OCI-LY1 (cell line): ENCODE measurements around the gene STRA6.

ENCODE experiments used
- H2AFZ ChIP-seq: fragments of 200-600 bp; sonication (generic), shearing (Covaris generic); 2 replicates; pipeline ENCODE4 v1.6.0; 2014; ENCODE audit warnings: antibody characterized with exemption, mild to moderate bottlenecking, low read length
- H3F3A ChIP-seq: fragments of 200-600 bp; sonication (generic), shearing (Covaris generic); 2 replicates; pipeline ENCODE4 v1.6.0; 2014; ENCODE audit warnings: mild to moderate bottlenecking, antibody characterized with exemption, low read length, moderate library complexity; ENCODE audit not compliant: insufficient read depth
- H3K27ac ChIP-seq: fragments of 200-600 bp; sonication (generic); 2 replicates; pipeline ENCODE4 v1.5.1; 2014; ENCODE audit warnings: low read length, mixed run types, mild to moderate bottlenecking, low read depth; ENCODE audit not compliant: poor library complexity, severe bottlenecking
- H3K27me3 ChIP-seq: fragments of 200-600 bp; sonication (generic); 2 replicates; pipeline ENCODE4 v1.6.0; 2014; ENCODE audit warnings: antibody characterized with exemption, mild to moderate bottlenecking, low read length, moderate library complexity; ENCODE audit not compliant: insufficient read depth
- H3K36me3 ChIP-seq: fragments of 200-600 bp; sonication (generic); 2 replicates; pipeline ENCODE4 v1.6.1; 2014; ENCODE audit warnings: mild to moderate bottlenecking, antibody characterized with exemption, low read length, moderate library complexity, mixed read lengths; ENCODE audit not compliant: insufficient read depth
- H3K4me1 ChIP-seq: fragments of 200-600 bp; sonication (generic); 2 replicates; pipeline ENCODE4 v1.5.1; 2014; ENCODE audit warnings: mild to moderate bottlenecking, low read length, moderate library complexity; ENCODE audit not compliant: insufficient read depth, severe bottlenecking
- H3K4me2 ChIP-seq: fragments of 200-600 bp; sonication (generic), shearing (Covaris generic); 2 replicates; pipeline ENCODE4 v1.6.1; 2014; ENCODE audit warnings: low read length
- H3K4me3 ChIP-seq: fragments of 200-600 bp; sonication (generic); 2 replicates; pipeline ENCODE4 v1.5.1; 2014; ENCODE audit warnings: low read length, low read depth, mild to moderate bottlenecking, mixed read lengths; ENCODE audit not compliant: poor library complexity, severe bottlenecking
- H3K79me2 ChIP-seq: fragments of 200-600 bp; shearing (Covaris generic); 2 replicates; pipeline ENCODE4 v1.6.1; 2016; ENCODE audit warnings: mixed run types, low read length, mixed read lengths; ENCODE audit not compliant: insufficient read depth
- H3K9ac ChIP-seq: fragments of 200-600 bp; sonication (generic), shearing (Covaris generic); 2 replicates; pipeline ENCODE4 v1.6.1; 2014; ENCODE audit warnings: mild to moderate bottlenecking, low read length, mixed read lengths
- H3K9me2 ChIP-seq: fragments of 200-600 bp; sonication (generic), shearing (Covaris generic); 2 replicates; pipeline ENCODE4 v1.6.1; 2014; ENCODE audit warnings: low read depth, mild to moderate bottlenecking, low read length, mixed read lengths
- H3K9me3 ChIP-seq: fragments of 200-600 bp; shearing (Covaris generic); 2 replicates; pipeline ENCODE4 v1.6.1; 2014; ENCODE audit warnings: low read length, mixed read lengths
- H4K20me1 ChIP-seq: fragments of 200-600 bp; sonication (generic), shearing (Covaris generic); 2 replicates; pipeline ENCODE4 v1.6.0; 2016; ENCODE audit warnings: mild to moderate bottlenecking, low read length; ENCODE audit not compliant: insufficient read depth
- CTCF ChIP-seq: fragments of 200-600 bp; sonication (generic), shearing (Covaris generic); IDR thresholded peaks from 2 replicates; pipeline ENCODE4 v1.5.1; 2017; ENCODE audit warnings: mild to moderate bottlenecking, antibody characterized with exemption, low read length, moderate library complexity, mixed read lengths
- EZH2 ChIP-seq: fragments of 200-600 bp; sonication (generic), shearing (Covaris generic); IDR thresholded peaks from 2 replicates; pipeline ENCODE4 v1.8.0; 2017; ENCODE audit warnings: borderline replicate concordance, mixed run types, mild to moderate bottlenecking, antibody characterized with exemption, low read length, moderate library complexity, mixed read lengths

STRA6 gene

GRCh38 chr15:74200871-74201419 lies 1.6 kb downstream of the STRA6 start:
- H3K9me2 ChIP-seq: no peaks in the 10 kb centered on the region
- no peak overlapping the region for H3K9ac ChIP-seq
- H3K4me2 ChIP-seq: no peak overlapping the region
- H3K9me3 ChIP-seq: no peaks in the 10 kb centered on the region
- H3F3A ChIP-seq: no peaks in the 10 kb centered on the region
- H3K36me3 ChIP-seq: no peaks in the 10 kb centered on the region
- H3K79me2 ChIP-seq: no peaks in the 10 kb centered on the region
- H4K20me1 ChIP-seq: no peaks in the 10 kb centered on the region
- no peak overlapping the region for H2AFZ ChIP-seq
- no peaks in the 10 kb centered on the region for H3K4me1 ChIP-seq
- H3K27me3 ChIP-seq: no peaks in the 10 kb centered on the region
- H3K27ac ChIP-seq: no peak overlapping the region
- no peak overlapping the region for H3K4me3 ChIP-seq
- TF ChIP-seq CTCF: no peak
- TF ChIP-seq EZH2: no peak

- Histone ChIP-seq H3K4me1 (no peaks in the 10 kb centered on the region), H2AFZ (no peak overlapping the region)
- no peak for TF ChIP-seq EZH2
- no peak for TF ChIP-seq CTCF
These were observed 2.2 kb downstream of the STRA6 start for GRCh38 chr15:74200412-74200815.

GRCh38 chr15:74199297-74199652 lies 3.3 kb downstream of the STRA6 start:
- TF ChIP-seq CTCF: no peak
- TF ChIP-seq EZH2: no peak
- Histone ChIP-seq H3K4me3 (no peak overlapping the region), H3K4me2 (no peak overlapping the region), H2AFZ (no peak overlapping the region), H4K20me1 (no peaks in the 10 kb centered on the region), H3K9ac (no peak overlapping the region), H3K36me3 (no peaks in the 10 kb centered on the region), H3K79me2 (no peaks in the 10 kb centered on the region), H3K9me3 (no peaks in the 10 kb centered on the region), H3F3A (no peaks in the 10 kb centered on the region), H3K4me1 (no peaks in the 10 kb centered on the region), H3K9me2 (no peaks in the 10 kb centered on the region), H3K27ac (no peak overlapping the region), H3K27me3 (no peaks in the 10 kb centered on the region)

More at GRCh38 chr15:74200412-74200815, 2.2 kb downstream of the STRA6 start:
- H3K36me3 ChIP-seq: no peaks in the 10 kb centered on the region
- H3K79me2 ChIP-seq: no peaks in the 10 kb centered on the region
- H3K9me2 ChIP-seq: no peaks in the 10 kb centered on the region
- no peak overlapping the region for H3K4me3 ChIP-seq
- no peak overlapping the region for H3K27ac ChIP-seq
- H3K27me3 ChIP-seq: no peaks in the 10 kb centered on the region
- H3K9me3 ChIP-seq: no peaks in the 10 kb centered on the region
- H4K20me1 ChIP-seq: no peaks in the 10 kb centered on the region
- H3K4me2 ChIP-seq: no peak overlapping the region
- no peak overlapping the region for H3K9ac ChIP-seq
- no peaks in the 10 kb centered on the region for H3F3A ChIP-seq
